ENCODE results near the gene ATP13A1. TPM values are rescaled to one million over a fixed set of nuclear protein-coding genes. Genes with fewer than 3 reads are reported as not detected.
"Not testable (repeated sequence)": the region's sequence is repeated elsewhere in the genome, so short reads cannot be mapped to it uniquely, and the experiment has no call there.

The ATP13A1 gene
- total RNA-seq, 1 donor from 2014 or later, result 275 TPM

DNA sequence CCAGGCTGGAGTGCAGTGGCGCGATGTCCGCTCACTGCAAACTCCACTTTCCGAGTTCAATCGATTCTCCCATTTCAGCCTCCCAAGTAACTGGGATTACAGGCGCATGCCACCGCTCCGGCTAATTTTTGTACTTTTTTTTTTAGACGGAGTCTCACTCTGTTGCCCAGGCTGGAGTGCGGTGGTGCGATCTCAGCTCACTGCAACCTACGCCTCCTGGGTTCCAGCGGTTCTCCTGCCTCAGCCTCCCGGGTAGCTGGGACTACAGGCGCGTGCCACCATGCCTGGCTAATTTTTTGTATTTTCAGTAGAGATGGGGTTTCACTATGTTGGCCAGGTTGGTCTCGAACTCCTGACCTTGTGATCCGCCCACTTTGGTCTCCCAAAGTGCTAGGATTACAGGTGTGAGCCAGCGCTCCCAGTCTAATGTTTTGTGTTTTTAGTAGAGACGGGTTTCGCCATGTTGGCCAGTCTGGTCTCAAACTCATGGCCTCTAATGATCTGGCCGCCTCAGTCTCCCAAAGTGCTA lies 2.0 kb upstream of the ATP13A1 start:
- DNase-seq (ENCODE audit: extremely low read depth, low read depth, low spot score), result not testable (repeated sequence)

DNA sequence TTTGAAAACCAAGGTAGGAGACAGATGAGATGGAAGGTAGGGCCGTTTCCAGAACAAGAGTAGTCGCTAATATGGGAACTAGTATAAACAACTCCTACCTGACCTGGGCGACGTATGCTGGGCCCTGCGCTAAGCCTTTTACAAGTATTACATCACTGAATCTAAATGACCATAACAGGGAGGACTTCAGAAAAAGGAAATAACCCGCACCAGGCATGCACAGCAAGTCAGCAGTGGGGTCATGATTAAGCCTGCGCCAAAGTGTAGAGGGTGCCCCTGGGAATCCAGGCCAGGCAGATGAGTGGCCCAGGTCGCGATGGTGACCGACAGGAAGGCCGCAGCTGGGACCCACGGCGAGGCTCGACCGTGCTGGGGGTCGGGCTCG lies 613 bp downstream of the ATP13A1 start:
- no peak for DNase-seq (ENCODE audit: extremely low read depth, low read depth, low spot score)

DNA sequence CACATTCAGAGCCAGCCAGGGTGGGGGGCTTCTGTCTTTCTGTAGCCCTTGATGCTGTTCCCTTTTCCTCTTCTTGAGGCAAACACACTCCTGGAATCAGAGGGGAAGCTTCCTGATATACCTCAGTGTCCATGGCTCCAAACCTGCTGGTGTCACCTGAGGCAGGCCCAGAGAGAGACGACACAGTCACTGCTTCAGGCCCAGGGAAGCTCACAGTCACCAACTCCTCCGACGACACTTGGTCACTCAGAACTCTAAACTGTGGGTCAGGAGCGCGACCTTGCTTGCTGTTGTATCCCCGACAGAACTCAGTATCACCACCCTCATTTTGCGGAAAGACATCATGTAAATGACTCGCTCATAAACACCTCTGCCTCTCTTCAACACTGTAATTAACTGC lies 1.1 kb downstream of the ATP13A1 start:
- no peak for DNase-seq (ENCODE audit: extremely low read depth, low read depth, low spot score)

DNA sequence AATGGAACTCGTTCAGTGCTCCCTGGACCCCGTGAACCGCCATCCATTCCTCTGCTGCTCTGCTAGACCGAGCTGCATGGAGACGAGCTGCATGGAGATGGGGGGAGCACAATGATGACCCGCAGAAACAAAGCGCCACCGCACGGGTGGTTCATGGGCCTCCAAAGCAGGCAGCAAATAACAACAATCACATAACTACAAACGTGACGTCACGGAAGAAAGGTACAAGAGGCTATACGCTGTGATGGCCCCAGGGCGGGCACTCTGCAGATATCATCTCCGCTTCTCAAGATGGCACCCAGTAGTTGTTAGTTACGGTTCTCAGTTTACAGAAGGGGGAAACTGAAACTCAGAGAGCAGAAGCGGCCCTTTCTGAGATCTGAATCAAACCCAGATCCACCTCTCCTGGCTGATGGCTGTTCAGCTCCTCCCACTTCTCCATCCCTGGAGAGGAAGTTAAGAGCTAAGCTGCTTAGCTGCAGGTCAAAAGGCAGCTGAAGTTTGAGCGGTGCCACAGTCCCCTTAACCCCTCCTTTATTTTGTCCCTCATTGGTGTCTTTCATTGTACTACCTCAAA lies 1.7 kb downstream of the ATP13A1 start:
- no peak for DNase-seq (ENCODE audit: extremely low read depth, low read depth, low spot score)

DNA sequence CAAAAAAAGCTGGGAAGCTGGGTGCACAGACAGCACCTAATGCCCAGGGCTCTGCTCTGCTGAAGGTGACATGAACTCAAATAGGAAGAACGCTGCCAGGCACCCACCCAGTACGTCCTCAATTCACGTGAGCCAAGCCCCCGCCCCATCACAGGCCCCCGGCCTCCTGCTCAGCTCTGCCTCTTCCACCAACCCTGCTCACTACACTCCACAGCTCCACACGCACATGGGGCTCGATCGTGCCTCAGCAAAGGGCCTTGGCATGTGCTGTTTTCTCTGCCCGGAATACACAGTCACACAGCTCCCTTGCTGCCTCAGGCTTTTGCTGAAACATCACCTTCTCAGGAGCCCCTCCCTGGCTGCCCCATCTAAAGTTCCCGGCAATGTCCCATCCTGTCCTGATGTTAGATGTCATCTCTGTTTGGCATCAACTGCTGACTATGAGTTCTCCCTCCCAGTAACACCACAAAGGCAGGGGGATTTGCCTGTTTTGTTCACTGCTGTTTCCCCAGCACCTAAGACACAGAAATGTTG lies 2.3 kb downstream of the ATP13A1 start:
- DNase-seq (ENCODE audit: extremely low read depth, low read depth, low spot score), result no peak

DNA sequence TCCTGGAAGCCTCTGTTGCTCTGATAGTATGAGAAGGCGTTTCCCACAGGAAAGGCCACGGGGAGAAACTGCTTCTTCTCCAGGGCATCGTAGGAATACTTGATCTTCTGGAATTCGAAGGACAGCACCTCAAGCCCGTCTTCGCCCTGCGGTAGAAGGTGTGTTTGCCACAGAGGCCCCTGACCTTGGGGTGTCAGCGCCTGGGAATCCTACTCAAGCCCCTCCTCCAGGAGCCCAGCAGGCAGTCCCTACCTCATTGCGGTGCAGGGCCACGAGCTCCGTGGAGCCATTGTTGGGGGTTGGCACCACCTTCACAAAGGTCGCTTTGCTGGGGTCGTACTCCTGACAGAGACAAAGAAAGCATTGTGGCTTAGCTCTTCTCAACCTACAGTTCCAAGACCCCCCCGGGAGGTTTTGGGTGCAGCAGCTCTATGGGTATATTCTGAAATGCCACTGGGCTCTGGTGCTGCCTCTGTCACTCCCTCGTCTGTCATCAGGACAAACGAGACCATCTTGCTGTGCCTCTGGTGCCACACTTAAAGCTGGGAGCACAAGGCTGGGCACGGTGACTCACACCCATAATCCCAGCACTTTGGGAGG lies 3.7 kb downstream of the ATP13A1 start:
- DNase-seq (ENCODE audit: extremely low read depth, low read depth, low spot score), result no peak

DNA sequence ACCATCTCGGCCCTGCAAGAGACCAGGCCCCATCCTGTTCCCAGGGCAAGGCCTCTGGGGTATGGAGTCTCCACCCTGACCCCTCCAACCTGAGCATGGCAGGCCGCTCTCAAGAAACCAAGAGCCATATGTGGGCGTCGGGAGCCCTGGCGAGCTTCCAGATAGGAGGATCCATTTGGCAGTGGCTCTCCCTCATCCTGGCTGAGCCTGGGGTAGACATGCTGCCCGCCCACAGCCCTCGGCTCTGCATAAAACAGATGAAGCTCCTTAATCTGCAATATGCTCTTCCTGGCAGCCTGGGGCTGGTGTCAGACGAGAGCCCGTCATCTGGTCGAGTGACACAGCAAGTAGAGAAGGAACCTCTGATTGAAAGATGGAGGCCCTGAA lies 6.1 kb downstream of the ATP13A1 start:
- no peak for DNase-seq (ENCODE audit: extremely low read depth, low read depth, low spot score)

DNA sequence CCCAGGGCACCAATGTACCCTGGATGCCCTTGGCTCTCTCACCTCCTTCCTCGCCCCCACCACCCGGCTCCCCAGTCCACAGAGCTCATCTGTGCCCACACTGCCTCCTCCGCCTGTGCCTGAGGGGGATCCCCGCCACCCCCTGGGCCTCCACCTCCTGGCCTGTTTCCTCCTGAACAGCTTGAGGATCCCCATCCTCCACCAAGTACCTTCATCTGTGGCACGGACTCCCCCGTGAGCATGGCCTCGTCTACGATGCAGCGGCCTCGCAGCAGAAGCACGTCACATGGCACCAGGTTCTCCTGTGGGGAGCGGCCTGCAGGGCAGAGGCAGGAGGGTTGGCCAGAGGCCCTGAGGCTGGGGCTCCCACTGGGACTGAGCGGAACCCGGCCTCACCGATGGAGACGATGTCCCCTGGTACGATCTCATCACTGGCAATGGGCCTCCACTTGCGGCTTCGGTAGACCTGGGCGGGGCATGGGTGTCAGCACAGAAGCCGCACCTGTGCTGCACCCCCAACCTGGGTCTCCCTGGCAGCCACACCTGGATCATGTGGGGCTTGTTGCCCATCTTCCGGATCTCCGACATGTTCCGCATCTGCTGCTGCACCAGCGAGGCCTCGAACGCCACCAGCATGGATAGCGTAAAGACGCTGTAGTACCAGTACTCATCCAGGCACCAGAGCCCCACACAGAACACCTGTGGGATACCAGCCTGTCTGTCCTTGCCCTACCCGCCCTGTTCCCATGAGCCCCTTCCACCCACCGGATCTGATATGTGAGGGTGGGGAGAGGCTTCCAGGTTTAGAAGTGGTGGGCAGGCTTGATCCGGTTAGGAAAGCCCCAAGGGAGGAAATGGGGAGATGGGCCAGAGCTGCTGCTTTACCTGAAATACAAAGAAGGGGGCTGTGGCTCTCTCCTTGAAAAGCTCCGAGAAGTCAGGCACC lies 6.8 kb downstream of the ATP13A1 start:
- DNase-seq (ENCODE audit: extremely low read depth, low read depth, low spot score), result no peak

DNA sequence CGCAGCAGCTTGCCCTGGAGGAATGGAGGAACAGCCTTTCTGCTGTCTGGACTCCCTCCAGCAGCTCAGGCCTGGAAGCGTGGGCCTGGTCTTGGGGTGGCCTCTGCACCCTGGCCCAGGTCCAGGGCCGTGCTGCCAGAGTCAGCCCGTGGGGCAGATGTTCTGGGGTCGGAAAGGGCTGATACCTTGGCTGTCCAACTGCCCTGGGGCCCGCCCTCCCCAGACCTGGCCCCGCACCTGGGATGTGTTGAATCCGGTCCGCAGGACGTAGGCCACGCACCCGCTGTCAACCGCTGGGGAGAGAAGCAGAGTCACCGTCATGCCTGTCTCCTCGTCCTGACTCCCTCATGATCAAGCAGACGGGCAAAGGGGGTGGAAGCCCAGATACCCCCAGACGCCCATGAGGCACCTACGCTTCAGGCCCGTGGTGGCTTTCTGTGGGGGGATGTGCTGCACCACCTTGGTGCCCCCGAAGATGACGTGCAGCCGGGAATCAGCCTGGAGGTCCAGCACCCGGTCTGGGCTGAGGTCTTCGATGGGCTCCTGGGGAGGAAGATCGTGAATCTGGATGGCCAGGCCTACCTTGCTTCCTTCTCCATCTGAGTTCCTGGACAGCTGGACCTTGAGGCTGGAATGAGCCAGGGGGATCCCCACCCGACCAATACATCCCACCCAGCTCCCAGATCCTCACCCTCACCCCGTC lies 7.7 kb downstream of the ATP13A1 start:
- no peak for DNase-seq (ENCODE audit: extremely low read depth, low read depth, low spot score)

DNA sequence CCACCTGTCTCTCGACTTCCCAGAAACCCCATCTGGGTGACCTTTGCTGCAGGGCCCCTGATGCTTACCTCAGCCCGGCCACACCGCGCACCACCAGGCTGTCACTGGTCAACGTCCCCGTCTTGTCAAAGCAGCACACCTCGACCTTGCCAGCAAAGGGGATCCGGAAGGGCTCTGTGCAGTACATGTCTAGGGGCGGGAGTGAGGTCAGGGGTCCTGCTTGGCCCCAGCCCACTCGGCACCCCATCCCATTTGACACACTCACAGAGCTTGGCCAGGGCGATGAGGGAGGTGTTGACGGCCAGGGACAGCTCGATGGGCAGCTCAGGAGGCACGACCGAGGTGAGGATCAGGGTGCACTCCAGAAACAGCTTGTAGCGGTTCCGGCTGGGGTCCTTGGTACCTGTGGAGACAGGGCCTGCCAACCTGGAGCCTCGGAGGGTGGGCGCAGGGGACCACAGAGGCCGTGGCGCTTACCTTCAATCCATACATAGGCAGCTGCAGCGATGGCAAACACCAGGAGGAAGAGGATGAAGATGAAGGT lies 8.4 kb downstream of the ATP13A1 start:
- DNase-seq (ENCODE audit: extremely low read depth, low read depth, low spot score), result no peak

DNA sequence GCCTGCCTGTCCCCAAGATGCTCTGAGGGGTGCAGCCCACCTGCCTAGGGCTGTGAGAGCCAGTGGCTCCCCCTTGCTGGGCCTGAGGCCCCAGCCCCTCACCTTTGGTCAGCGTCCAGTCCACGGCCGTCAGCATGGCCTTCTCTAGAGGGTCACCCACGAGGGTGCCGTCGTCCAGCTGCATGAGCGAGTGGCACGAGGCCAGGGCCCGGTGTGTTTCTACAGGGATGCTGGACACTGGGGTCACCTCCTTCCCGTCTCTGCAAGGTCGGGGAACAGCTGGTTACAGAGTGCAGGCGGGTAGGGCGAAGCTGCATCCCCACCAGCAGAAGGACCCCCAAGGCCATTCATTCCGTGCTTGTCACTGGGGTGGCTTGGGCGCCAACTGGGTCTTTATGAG lies 9.0 kb downstream of the ATP13A1 start:
- no peak for DNase-seq (ENCODE audit: extremely low read depth, low read depth, low spot score)

DNA sequence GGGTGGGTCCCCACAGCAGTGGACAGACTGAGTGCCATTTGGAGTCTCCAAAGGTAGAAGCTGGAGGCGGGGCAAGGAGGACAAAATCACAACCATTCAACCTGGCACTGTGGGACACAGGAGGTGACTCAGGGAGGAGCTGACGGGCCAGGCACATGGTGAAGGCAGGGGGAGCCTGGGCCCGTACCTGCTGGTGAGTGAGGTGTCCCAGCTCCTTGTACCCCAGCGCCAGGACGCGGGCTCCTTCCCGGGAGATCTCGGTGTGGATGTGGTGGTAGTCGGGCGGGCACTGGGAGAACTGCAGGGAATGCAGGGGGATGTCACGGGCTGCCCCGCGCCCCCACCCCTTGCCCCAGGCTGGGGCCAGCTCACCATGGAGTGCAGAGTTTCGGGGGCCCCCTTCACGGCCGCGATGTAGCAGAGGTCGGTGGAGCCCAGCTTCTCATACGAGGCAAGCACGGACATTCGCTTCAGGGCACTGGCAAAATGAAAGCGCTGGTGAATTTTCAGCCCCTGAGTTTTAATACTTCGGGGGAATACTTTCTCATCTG lies 9.8 kb downstream of the ATP13A1 start:
- DNase-seq (ENCODE audit: extremely low read depth, low read depth, low spot score), result no peak

DNA sequence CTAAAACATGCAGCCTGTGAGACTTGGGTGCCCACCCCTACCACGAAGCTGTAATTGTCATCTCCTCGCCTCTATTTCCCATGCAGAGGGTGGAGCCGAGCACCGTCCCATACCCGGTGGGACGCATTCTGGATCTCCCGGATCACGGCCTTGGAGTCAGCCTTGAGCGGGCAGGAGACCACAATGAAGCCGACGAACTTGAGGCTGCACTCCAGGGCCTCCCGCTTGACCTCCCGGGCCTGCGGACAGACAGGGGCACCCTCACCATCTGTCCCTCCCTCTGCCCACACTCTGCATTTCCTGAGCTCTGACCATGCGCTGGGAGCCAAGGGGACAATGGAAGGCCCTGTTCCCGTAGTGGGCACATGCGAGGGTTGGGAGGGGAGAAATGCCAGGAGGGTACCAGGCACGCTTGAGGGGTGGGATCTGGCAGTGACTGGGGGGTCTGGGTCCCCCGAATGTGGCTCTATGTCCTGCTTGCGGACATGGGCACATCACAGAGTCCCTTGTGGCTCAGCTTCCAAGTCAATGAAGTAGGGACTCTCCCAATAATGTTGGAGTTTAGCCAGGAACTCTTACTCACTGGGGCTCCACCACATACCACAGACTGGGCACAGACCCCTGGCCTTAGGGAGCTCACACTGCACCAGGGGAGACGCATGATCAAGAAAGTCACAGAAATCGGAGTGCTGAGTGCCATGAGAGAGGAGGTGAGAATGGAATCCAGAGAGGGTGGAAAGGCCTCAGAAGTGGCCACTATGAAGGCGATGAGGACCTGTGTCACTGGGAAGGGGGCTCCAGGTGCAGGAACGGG lies 10.8 kb downstream of the ATP13A1 start:
- DNase-seq (ENCODE audit: extremely low read depth, low read depth, low spot score), result no peak

DNA sequence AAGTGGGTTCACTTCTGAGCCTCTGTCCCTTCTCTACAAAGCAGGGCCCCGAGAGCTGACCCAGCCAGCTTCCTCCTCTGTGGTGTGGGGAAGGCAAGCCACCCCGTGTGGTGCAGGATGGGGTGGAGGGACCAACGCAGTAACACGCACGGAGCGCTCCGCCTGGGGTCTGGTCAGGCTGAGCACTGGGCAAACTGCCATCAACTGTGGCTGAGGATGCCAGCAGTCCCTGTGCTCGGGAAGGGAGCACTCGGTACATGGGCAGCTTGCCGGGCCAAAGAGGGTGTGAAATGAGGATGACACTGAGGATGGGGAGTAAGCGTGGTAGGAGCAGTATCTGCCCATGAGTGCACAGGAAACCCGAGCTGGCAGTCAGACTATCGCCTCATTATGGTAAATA lies 12.4 kb downstream of the ATP13A1 start:
- DNase-seq (ENCODE audit: extremely low read depth, low read depth, low spot score), result no peak

DNA sequence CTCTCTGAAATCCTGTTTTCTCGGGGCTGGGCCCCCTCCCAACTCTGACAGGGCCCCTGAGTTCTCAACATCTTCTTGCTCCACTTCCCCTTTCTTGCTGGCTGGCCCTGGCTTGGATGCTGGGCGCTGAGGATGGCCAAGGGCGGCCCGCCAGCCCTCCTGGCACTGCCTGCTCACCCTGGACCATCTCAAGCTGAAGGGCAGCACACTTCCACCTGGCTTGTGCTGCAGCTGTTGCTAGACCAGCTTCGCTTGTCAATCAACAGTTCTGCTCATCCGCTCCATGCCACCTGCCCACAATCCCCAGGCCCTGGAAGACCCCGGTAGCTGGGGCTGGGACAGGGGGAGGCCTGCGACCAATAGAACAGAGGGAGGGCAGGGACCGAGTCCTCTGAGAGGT lies 13.1 kb downstream of the ATP13A1 start:
- DNase-seq (ENCODE audit: extremely low read depth, low read depth, low spot score), result no peak

DNA sequence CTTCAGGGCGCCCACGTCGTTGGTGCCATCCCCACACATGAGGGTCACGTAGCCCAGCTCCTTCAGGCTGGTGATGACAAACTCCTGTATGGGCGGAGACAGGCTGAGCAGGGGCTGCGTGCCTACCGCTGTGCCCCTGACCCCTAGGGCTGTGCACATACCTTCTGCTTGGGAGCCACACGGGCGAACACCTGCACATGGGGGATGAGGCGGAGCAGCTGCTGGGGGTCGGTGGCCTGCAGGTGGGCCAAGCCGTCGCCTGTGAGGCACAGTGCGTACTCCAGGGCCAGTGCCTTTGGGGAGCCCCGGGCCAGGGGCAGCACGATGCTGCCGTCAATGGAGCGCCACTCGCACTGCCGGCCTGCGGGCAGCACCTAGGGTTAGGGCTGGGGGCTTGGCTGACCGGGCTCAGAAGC lies 13.9 kb downstream of the ATP13A1 start:
- DNase-seq (ENCODE audit: extremely low read depth, low read depth, low spot score), result no peak

DNA sequence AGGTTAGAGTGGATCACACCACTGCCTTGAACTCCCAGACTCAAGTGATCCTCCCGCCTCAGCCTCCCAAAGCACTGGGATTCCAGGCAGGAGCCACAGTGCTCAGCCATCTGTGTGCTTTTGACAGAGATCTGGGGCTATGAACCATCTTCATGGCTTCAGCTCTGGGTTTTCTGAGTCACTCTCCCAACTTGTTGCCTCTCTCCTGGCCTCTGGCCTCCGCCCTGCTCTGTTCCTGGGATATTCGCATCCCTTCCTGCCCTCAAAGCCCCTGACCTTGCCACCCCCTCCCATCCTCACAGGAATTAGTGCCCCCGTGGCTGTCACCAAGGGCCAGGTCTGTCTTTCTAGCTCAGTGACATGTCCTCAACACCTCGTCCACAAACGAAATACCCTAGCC lies 14.3 kb downstream of the ATP13A1 start:
- DNase-seq (ENCODE audit: extremely low read depth, low read depth, low spot score), result no peak

DNA sequence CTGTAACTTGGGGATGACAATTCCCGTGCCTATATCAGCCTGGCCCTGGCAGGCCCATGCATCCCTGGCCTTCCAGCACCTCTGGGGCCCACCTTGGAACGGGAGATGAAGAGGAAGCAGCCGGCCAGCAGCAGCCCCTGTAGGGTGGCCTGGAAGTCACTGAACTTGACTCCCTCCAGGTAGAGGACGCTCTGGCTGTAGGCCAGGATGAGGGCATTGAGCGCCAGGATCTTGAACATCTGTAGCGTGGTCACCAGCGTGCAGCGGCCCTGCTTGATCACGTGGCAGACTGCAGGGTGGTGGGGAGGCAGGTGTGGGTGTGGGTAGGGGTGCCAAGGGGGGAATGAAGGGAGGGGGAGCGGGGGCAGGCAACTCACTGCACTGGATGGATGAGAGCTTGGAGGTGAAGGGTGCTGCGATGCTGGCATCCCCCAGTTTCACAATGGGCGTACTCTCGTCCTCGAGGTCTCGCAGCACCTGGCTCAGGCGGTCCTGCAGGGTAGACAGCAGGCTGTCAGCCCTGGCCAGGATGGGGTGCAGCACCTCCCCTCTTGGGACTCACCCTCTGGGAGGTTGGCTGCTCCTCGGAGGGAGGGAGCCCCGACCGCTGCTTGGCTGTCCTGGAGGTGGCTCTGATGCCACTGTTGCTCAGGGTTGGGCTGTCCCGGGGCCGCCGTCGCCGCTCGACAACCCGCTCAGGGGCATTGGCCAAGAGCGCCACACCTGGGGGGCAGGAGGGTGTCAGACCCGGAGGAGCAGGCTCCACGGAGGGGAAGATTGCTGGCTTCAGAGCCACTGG lies 16.2 kb downstream of the ATP13A1 start:
- no peak for DNase-seq (ENCODE audit: extremely low read depth, low read depth, low spot score)

Measured in glomerular endothelial cell (primary cell).